Measurements from ENCODE around the gene BMPR1B.
"Not testable (repeated sequence)": the region's sequence is repeated elsewhere in the genome, so short reads cannot be mapped to it uniquely, and the experiment has no call there.

BMPR1B gene

GRCh38 chr4:95129031-95129430, 371.3 kb downstream of the BMPR1B start:
- DNase-seq, result no peak

DNA sequence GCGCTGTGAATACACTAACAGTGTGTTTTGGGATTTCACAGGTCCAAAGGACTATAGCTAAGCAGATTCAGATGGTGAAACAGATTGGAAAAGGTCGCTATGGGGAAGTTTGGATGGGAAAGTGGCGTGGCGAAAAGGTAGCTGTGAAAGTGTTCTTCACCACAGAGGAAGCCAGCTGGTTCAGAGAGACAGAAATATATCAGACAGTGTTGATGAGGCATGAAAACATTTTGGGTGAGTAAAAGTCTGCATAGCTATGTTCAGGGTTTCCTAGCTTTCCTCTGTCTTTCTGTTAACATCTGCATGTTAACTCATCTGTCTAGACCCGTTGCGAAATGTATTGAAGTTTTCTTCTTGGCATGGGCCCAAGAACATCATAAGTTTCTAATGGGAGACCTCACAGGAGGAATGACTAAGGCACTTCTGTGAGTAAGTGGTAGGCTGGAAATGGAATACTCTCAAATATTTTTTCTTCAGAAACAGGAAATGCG, 372.1 kb downstream of the BMPR1B start:
- DNase-seq, result peak in 11 of 58 donors; percentile 0 to 40 (median 5)

DNA sequence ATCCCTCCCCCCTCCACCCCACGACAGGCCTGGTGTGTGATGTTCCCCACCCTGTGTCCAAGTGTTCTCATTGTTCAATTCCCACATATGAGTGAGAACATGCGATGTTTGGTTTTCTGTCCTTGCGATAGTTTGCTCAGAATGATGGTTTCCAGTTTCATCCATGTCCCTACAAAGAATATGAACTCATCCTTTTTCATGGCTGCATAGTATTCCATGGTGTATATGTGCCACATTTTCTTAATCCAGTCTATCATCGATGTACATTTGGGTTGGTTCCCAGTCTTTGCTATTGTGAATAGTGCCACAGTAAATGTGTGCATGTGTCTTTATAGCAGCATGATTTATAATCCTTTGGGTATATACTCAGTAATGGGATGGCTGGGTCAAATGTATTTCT, 376.3 kb downstream of the BMPR1B start:
- DNase-seq, result not testable (repeated sequence)

DNA sequence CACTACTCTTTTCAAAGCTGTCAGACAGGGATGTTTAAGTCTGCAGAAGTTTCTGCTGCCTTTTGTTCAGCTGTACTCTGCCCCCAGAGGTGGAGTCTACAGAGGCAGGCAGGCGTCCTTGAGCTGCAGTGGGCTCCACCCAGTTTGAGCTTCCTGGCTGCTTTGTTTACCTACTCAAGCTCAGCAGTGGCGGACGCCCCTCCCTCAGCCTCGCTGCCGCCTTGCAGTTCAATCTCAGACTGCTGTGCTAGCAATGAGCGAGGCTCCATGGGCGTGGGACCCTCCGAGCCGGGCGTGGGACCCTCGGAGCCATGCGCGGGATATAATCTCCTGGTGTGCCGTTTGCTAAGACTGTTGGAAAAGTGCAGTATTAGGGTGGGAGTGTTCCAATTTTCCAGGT, 381.7 kb downstream of the BMPR1B start:
- DNase-seq, result not testable (repeated sequence)

DNA sequence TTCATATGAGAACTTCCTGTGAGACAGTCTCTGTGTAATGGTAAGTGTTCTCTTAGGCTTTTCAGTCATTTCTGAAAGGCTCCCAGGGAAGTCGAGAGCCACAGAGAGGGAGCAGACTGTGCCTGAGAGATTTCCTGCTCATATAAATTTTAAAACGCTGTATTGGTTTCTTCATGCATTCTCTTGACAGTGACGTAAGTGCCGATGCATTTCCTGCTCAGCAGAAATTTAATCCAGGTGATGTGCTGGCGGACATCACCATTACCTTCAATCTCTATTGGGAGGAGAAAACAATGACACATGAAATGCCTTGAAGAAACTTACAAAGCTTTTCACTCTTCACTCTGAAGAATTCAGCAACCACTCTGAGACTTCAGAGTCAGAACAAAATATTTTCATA, 383.6 kb downstream of the BMPR1B start:
- DNase-seq, result no peak

DNA sequence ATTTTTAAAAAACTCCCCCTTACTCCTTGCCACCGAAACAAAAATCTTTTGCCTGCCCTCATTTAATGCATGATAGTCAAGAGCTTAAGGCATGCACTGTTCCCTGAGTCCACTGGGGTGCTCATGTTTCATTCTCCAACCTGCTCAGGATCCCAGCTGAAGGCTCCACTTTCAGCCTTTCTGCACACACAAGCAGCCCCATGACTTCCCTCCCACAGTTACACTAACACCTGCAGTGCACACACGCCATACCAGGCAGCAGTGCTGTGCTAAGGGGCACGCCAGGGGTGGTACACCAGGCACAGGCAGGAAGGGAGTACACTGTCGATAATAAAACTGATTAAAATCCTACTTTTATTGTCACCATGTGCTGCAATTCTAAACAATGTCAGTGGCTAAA, 385.2 kb downstream of the BMPR1B start:
- DNase-seq, result no peak

DNA sequence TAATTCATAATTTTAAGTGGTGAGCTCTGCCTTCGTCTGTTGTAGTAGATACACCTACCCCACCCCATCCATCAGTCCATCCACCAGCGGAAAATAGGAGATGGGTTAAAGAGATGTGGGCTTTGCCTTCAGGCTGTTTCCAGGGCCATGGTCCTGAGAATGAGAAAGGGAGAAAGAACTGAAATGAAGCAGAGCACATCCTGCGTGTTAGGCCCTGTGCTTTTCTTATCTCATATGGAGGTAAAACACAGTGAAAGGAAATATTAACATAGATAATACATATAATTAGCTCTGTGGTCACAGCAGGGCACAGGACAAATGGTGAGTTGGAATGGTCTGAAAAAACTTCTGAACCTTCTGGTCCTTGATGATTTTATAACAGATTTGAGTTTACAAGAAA, 393.5 kb downstream of the BMPR1B start:
- DNase-seq, result no peak

GRCh38 chr4:95153182-95153581, 395.4 kb downstream of the BMPR1B start:
- DNase-seq, result no peak

DNA sequence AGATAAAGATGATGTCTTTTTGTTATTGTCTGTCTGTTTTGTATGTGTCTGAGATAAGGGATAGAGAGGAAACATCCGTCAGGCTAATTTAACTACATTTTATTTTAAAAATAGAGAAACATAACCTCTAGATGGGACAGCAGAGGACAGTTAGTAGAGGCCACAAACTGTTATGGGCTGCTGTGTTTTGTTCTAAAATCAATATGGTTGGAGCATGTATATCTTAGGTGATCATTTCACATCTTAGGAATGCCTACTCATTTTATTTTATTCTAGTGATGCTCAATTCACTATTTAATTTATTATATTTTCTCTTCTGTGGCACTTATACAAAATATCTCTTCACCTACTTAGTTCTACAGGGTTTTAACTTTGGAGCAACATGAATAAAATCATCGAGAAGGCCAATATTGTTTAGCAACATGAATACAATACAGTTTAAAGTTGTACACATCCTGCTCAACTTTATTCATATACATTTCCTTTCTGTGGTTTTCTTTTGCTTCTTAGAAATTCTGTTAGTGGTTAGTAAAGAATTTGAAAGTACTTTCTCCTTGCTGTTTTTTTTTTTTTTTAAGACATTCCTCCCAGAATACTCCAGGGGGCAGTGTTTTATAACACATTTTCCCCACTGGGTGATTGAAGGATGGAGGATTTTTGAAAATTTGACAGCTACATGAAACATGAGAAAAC, 398.1 kb downstream of the BMPR1B start:
- DNase-seq, result peak in 1 of 58 donors; percentile 22

DNA sequence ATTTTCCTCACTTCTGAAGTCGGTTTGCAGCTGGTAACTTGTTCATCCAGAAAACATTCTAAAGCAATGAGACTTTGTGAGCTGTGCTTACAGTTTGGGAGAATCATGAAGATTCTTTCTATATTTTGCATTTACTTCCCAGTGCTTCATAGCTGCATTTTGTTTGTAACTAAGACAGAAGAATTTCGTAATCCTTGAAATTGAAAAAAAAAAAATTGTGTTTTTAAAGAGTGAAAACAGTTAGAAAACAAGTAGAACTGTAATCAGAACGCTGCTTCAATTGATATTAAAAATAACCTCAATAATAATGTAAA, 398.7 kb downstream of the BMPR1B start:
- no peak for DNase-seq

GRCh38 chr4:95157596-95157995, 399.8 kb downstream of the BMPR1B start:
- DNase-seq, result no peak

- DNase-seq, result no peak
Measured at GRCh38 chr4:95158045-95158444, 400.3 kb downstream of the BMPR1B start.

- no peak for DNase-seq
Measured at GRCh38 chr4:95158626-95159025, 400.9 kb downstream of the BMPR1B start.

- DNase-seq, result no peak
Measured at GRCh38 chr4:95159384-95159783, 401.6 kb downstream of the BMPR1B start.

- DNase-seq, result no peak
Measured at GRCh38 chr4:95161781-95162469, 404.2 kb downstream of the BMPR1B start.

GRCh38 chr4:95162867-95163266, 405.1 kb downstream of the BMPR1B start:
- DNase-seq, result no peak

GRCh38 chr4:95165926-95166524, 408.3 kb downstream of the BMPR1B start:
- DNase-seq, result peak in 20 of 58 donors; percentile 4 to 90 (median 26)

DNA sequence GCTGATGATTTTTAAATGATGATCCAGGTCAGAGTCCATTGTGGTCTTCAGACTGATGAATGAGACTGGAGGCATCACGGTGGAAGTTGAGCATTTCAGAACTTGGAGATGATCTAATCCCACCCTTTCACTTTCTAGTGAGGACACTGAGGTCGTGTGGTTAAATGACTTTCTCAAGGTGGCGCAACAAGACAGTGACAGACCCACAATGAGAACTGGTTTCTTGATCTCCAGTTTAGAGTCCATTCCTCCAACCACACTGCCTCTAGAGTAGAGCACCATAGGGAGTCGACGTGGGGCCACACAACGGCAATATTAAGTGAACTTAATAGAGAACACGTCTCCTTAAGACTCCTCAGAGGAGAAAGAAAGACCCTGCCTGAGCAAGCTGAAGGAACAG, 410.1 kb downstream of the BMPR1B start:
- DNase-seq, result no peak

DNA sequence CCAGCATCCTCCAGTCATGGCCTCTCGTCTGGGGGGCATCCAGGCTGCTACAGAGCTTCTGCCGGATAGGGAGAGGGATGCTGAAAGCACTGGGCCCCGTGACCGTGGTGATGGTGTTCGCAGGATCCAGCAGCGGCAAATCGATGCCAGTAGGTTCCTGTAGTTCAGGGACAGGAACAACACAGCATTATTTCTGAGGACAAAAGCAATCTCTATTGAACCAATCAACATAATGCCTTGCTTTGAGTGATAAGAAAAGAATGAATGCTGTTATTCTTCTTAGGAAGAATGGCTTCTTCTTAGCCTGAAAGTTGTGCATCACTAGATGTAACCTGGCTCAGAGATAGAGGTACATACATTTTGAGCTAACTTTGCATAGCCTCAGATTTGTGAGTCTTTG, 412.4 kb downstream of the BMPR1B start:
- peak in 36 of 58 donors; percentile 7 to 86 (median 52) for DNase-seq

DNA sequence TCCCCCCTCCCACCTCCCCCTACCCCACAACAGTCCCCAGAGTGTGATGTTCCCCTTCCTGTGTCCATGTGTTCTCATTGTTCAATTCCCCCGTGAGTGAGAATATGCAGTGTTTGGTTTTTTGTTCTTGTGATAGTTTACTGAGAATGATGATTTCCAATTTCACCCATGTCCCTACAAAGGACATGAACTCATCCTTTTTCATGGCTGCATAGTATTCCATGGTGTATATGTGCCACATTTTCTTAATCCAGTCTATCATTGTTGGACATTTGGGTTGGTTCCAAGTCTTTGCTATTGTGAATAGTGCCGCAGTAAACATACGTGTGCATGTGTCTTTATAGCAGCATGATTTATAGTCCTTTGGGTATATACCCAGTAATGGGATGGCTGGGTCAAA, 413.6 kb downstream of the BMPR1B start:
- DNase-seq, result not testable (repeated sequence)

DNA sequence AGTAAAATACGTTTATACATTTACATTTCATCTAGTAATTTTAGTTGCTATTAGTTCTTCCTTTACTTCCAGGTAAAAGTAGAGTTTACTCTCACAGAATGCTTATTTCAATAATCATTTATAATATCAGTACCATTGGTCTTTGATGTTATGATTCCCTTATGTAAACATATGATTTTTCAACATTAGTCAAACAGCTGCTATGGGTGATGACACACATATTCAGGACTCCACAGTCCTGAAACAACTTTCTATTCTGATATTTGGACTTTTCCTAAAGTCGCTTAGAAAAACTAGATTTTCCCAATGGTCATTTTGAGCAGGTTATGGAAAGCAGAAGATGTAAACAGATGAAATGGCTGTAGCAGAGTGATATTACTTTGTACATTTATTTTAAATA, 421.2 kb downstream of the BMPR1B start:
- no peak for DNase-seq

GRCh38 chr4:95180531-95181242, 422.9 kb downstream of the BMPR1B start:
- no peak for DNase-seq
